B cell (primary cell): ENCODE results near the gene MAFG. TPM values are rescaled to one million over a fixed set of nuclear protein-coding genes. Genes with fewer than 3 reads are reported as not detected.

ENCODE experiments used
- ATAC-seq: fragments of 200-7000 bp; cut with Tn5 transposase; one replicate; pipeline ENCODE4 v1.10.0; 2021; ENCODE audit warnings: low read depth, mild to moderate bottlenecking, moderate number of reproducible peaks, moderate library complexity
- CTCF ChIA-PET: fragments of 350-600 bp; sonication (Branson Sonifier 250); formaldehyde crosslinking; loops from one replicate; lab custom pipeline; 2021; ENCODE audit warnings: antibody characterized with exemption, inconsistent platforms; lab: Charles Lee
- POLR2A ChIA-PET: fragments of 350-600 bp; sonication (Branson Sonifier 250); formaldehyde crosslinking; loops from one replicate; lab custom pipeline; 2021; ENCODE audit warnings: antibody characterized with exemption; lab: Charles Lee
- DNase-seq: peaks from one replicate; pipeline ENCODE4 v3.0.0; 2013
- H2AFZ ChIP-seq: 2 replicates; pipeline ENCODE4 v1.6.1; 2012; ENCODE audit warnings: mild to moderate bottlenecking, low read depth, low read length; ENCODE audit not compliant: insufficient read depth, poor library complexity, severe bottlenecking
- H3K27ac ChIP-seq, 2 donors: 1 replicate in 1 of 2; 2 replicates in 1 of 2; pipeline ENCODE4 v1.5.1; 2012 to 2013; ENCODE audit warnings: low read length in 2 of 2, mild to moderate bottlenecking in 2 of 2, moderate library complexity in 1 of 2
- H3K27me3 ChIP-seq, 4 experiments: fragments of 200-600 bp in 1 of 4; sonication (generic) in 1 of 4; replicated peaks in 1 of 4; 1 replicate in 2 of 4; 2 replicates in 2 of 4; pipeline versions ENCODE4 v1.6.1 to v1.7.0; 2013 to 2016; ENCODE audit warnings: low read length in 3 of 4, mild to moderate bottlenecking in 2 of 4, mixed read lengths in 1 of 4, moderate library complexity in 1 of 4; ENCODE audit not compliant: insufficient read depth in 4 of 4, control insufficient read depth in 3 of 4; ENCODE audit errors: control extremely low read depth in 1 of 4
- H3K36me3 ChIP-seq, 2 experiments: replicated peaks in 1 of 2; 1 replicate in 1 of 2; 2 replicates in 1 of 2; pipeline versions ENCODE4 v1.6.1 to v1.7.1; 2013; ENCODE audit warnings: low read length in 1 of 2; ENCODE audit not compliant: insufficient read depth in 2 of 2, control insufficient read depth in 1 of 2; ENCODE audit errors: control extremely low read depth in 1 of 2, extremely low read depth in 1 of 2
- H3K4me1 ChIP-seq, 2 donors: fragments of 200-600 bp in 1 of 2; sonication (generic) in 1 of 2; 1 replicate in 1 of 2; 2 replicates in 1 of 2; pipeline versions ENCODE4 v1.5.1 to v1.6.1; 2013 to 2017; ENCODE audit warnings: low read length in 2 of 2; ENCODE audit not compliant: control insufficient read depth in 2 of 2, insufficient read depth in 2 of 2
- H3K4me2 ChIP-seq: replicated peaks from 2 replicates; pipeline ENCODE3; 2012; ENCODE audit warnings: mild to moderate bottlenecking, low read depth, low read length; ENCODE audit not compliant: poor library complexity, severe bottlenecking
- H3K4me3 ChIP-seq, 5 experiments: fragments of 200-600 bp in 1 of 5; sonication (generic) in 1 of 5; 1 replicate in 3 of 5; 2 replicates in 2 of 5; pipeline versions ENCODE4 v1.5.1 to v1.7.0; 2011 to 2016; ENCODE audit warnings: low read length in 4 of 5, mild to moderate bottlenecking in 4 of 5, low read depth in 2 of 5, control low read depth in 1 of 5, moderate library complexity in 1 of 5; ENCODE audit not compliant: insufficient read depth in 1 of 5; ENCODE audit errors: control extremely low read depth in 1 of 5, extremely low read depth in 1 of 5
- H3K79me2 ChIP-seq: fragments of 200-600 bp; sonication (generic); one replicate; pipeline ENCODE4 v1.6.0; 2016; ENCODE audit warnings: low read length; ENCODE audit not compliant: control insufficient read depth, insufficient read depth
- H3K9ac ChIP-seq: fragments of 200-600 bp; sonication (generic); 2 replicates; pipeline ENCODE4 v1.6.1; 2017; ENCODE audit warnings: mild to moderate bottlenecking, low read length, moderate library complexity
- H3K9me3 ChIP-seq, 3 donors: one replicate each; pipeline versions ENCODE4 v1.6.1 to v1.7.1; 2013; ENCODE audit warnings: low read length in 2 of 3; ENCODE audit not compliant: control insufficient read depth in 2 of 3, insufficient read depth in 1 of 3; ENCODE audit errors: control extremely low read depth in 1 of 3
- H4K20me1 ChIP-seq: 2 replicates; pipeline ENCODE4 v1.6.0; 2012; ENCODE audit warnings: mild to moderate bottlenecking, low read length; ENCODE audit not compliant: insufficient read depth, control insufficient read depth, poor library complexity, severe bottlenecking
- H3K27ac Mint-ChIP-seq: one replicate; pipeline ENCODE4 v1.8.0; 2021; ENCODE audit warnings: mixed read lengths
- H3K27me3 Mint-ChIP-seq: one replicate; pipeline ENCODE4 v1.8.0; 2021; ENCODE audit warnings: mixed read lengths
- H3K4me1 Mint-ChIP-seq: one replicate; pipeline ENCODE4 v1.8.0; 2021; ENCODE audit warnings: mixed read lengths
- H3K4me3 Mint-ChIP-seq: one replicate; pipeline ENCODE4 v1.8.0; 2021; ENCODE audit warnings: mixed read lengths
- H3K9me3 Mint-ChIP-seq: one replicate; pipeline ENCODE4 v1.8.0; 2022; ENCODE audit warnings: mixed read lengths; ENCODE audit not compliant: insufficient read depth
- CTCF ChIP-seq: fragments of 200-600 bp; IDR thresholded peaks from one replicate; pipeline ENCODE4 v1.8.0; 2022; ENCODE audit warnings: antibody characterized with exemption, mild to moderate bottlenecking
- EZH2 ChIP-seq: IDR thresholded peaks from 2 replicates; pipeline ENCODE4 v1.6.1; 2012; ENCODE audit warnings: borderline replicate concordance, low read depth, mild to moderate bottlenecking, moderate library complexity, low read length; ENCODE audit not compliant: insufficient read depth, poor library complexity, severe bottlenecking
- WGBS: methylation state at CpG from one replicate; pipeline ENCODE4 v1.1.5; 2013; ENCODE audit warnings: missing lambda C conversion rate; ENCODE audit not compliant: insufficient coverage; 5-methylcytosine and 5-hydroxymethylcytosine counted together
- intact Hi-C: fragments of 100-400 bp; cut with micrococcal nuclease; formaldehyde crosslinking; loops from one replicate; pipeline ENCODE4 v1.10.0; 2022
- polyA plus RNA-seq: library from polyadenylated mRNA; depleted of rRNA; stranded (reverse); fragments of >200 nt; gene quantifications from 2 replicates; pipeline ENCODE4 v1.2.3, GENCODE V29; 2012
- total RNA-seq, 2 donors: library from RNA; stranded (reverse); fragments of 120-200 nt in 1 of 2; gene quantifications; 1 replicate in 1 of 2; 2 replicates in 1 of 2; pipeline versions ENCODE4 v1.2.3 to v1.2.4, GENCODE V29; 2013 to 2022

The MAFG gene
- total and polyA plus RNA-seq, 2 donors (not counting 1 experiment from before 2014, with no cell fraction given): 11.4 to 27.9 TPM

GRCh38 chr17:81910840-81911276 lies 16.7 kb downstream of the MAFG start:
- Mint-ChIP-seq H3K4me3 (peak overlapping the region; percentile 86), H3K4me1 (peaks cover 11% of the 10 kb centered on the region), H3K9me3 (no peaks in the 10 kb centered on the region), H3K27me3 (no peaks in the 10 kb centered on the region), H3K27ac (no peak overlapping the region)
- peak overlapping the region; percentile 43 to 75 (median 65) for H3K4me3 ChIP-seq
- H3K9ac ChIP-seq: peak overlapping the region; percentile 73
- intact Hi-C loops: loop anchor here (1.0 to 2.0 kb wide), 4 partner anchors 16 to 112 kb away; partner anchors contain the start of genes ALYREF, ANAPC11, LRRC45 and MAFG
- WGBS: under 1% methylated on average over 55 of the region's 55 CpGs
- peaks cover 0 to 42% of the 10 kb centered on the region in 2 experiments for H3K36me3 ChIP-seq
- no peak for DNase-seq
- ChIA-PET CTCF (interaction anchor here (0.6 kb wide), 1 partner anchor 791 kb away, joined by 3 read pairs; no protein-coding TSS in a partner anchor), POLR2A (no interaction called here)
- peaks cover 55% of the 10 kb centered on the region for H4K20me1 ChIP-seq
- peaks cover 36% of the 10 kb centered on the region for H3K79me2 ChIP-seq
- no peak for TF ChIP-seq EZH2
- no peak for TF ChIP-seq CTCF
- peak overlapping the region; percentile 74 for H2AFZ ChIP-seq
- H3K4me1 ChIP-seq: peaks cover 10 to 17% of the 10 kb centered on the region in 2 donors
- peaks cover 0 to 3% (median 0%) of the 10 kb centered on the region in 3 donors for H3K9me3 ChIP-seq
- H3K27ac ChIP-seq: peak overlapping the region in 1 of 2 donors; percentile 59
- peak overlapping the region; percentile 99 for H3K4me2 ChIP-seq
- no peaks in the 10 kb centered on the region for H3K27me3 ChIP-seq
- ATAC-seq: no peak
